Head of caudate nucleus (tissue), 42 donors: Measurements from ENCODE around the gene ZFYVE9.
"Not testable (repeated sequence)": the region's sequence is repeated elsewhere in the genome, so short reads cannot be mapped to it uniquely, and the experiment has no call there.

ENCODE experiments used
- DNase-seq, 42 donors: peaks; one replicate each; pipeline versions ENCODE4 v3.0.0 to v3.0.0-alpha.2; 2020 to 2021; ENCODE audit warnings: mixed read lengths in 7 of 42
- intact Hi-C: fragments of 100-400 bp; cut with DNase I; formaldehyde crosslinking; loops from one replicate; pipeline ENCODE4 v1.15.0; 2022

Gene ZFYVE9

DNA sequence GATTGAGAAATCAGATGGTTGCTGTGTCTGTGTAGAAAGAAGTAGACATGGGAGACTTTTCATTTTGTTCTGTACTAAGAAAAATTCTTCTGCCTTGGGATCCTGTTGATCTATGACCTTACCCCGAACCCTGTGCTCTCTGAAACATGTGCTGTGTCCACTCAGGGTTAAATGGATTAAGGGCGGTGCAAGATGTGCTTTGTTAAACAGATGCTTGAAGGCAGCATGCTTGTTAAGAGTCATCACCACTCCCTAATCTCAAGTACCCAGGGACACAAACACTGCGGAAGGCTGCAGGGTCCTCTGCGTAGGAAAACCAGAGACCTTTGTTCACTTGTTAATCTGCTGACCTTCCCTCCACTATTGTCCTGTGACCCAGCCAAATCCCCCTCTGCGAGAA, 40.4 kb downstream of the ZFYVE9 start:
- intact Hi-C loops, result not testable (repeated sequence)

GRCh38 chr1:52182874-52183400, 41.0 kb downstream of the ZFYVE9 start:
- intact Hi-C loops, result no loop called here
- DNase-seq, result no peak

More for the DNA sequence above, 40.4 kb downstream of the ZFYVE9 start:
- not testable (repeated sequence) for DNase-seq

- intact Hi-C loops, result no loop called here
- DNase-seq, result no peak
Observed at GRCh38 chr1:52186449-52186848, 44.6 kb downstream of the ZFYVE9 start.

- intact Hi-C loops, result no loop called here
- DNase-seq, result no peak
Observed at GRCh38 chr1:52189898-52190480, 48.1 kb downstream of the ZFYVE9 start.

DNA sequence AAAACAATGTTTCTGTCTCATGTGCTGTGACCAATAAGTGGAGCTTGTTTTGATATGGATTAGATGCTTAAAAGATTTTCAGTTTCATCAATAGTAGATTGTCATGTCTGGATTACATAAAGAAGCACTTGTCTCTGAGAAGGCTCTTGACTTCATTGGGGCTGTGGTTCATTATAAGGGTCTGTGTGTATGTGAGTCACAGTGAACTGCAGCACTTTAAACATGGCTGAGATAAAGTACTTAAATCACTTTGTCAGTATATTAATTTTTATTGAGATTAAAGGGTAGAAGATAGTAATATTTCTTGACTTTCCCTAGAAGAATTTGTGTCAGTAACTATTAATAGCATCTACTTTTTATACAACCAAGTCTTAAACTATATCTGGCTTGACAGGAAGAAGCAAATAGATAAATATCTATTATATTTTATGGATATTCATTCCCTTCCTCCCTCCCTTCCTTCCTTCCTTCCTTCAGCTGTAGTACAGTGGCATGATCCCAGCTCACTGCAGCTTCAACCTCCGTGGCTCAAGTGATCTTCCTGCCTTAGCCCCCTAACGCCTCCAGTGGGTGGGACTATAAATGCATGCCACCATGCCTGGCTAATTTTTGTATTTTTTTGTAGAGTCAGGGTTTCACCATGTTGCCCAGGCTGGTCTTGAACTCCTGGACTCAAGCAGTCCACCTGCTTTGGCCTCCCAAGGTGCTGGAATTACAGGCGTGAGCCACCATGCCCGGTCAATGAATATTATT, 48.8 kb downstream of the ZFYVE9 start:
- intact Hi-C loops, result no loop called here
- DNase-seq, result no peak

DNA sequence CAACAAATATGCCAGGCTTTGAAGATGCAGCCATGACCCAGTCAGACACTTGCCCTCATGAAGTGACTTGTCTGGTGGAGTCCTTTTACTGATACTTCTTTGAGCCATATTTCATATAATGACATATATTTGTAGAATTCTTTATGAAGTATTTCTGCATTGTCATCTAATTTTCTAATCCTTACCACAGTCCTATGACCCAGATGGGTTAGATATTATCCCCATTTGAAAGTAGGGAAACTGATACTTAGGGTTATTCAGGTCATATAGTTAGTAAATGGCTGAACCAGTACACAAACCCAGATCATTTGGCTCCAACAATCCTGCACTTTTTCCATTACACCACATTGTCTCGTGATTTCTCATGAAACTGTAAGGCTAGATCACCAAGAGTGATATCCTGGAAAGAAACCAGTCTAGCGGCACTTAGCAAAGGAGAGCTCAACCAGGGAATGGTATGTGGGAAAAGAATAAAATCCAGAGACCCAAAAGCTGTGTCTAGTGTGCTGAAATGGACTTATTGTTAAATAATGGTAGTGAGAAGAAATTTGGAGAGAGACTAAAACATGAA, 49.6 kb downstream of the ZFYVE9 start:
- DNase-seq, result no peak
- intact Hi-C loops, result no loop called here

DNA sequence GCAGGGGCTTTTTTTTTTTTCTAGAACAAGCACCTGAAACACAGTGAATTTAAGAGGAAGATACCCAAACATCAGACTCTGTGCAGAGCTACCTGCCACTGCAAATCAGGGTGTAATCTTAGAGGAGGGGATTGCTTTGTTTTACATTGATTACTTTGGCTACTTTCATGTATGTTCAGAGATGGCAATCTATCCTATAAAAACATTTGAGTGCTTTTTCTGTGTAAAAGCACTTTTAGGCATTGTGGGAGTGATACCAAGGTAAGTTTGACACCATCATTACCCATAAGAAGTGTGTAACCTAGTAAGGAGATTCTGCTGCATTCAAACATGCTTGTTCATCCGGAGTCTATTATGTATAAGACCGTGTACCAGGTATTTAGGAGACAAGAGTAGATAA, 50.1 kb downstream of the ZFYVE9 start:
- DNase-seq, result no peak
- intact Hi-C loops, result no loop called here

DNA sequence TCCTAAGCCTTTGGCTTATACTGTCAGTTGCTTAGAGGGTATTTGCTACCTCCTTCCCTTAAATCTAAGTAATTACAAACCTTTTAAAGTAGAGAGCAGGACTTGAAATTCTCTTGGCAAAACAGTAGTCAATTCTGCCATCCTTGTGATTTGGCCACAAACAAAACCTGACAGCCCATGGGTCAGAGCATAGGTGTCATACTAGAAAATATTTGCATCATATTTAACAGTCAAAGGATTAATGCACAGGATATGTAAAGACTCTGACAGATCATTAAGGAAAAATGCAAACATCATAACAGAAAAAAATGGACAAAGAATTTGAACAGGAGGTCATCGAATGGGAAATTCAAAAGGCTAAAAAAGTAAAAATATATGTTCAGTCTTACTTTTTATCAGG, 50.5 kb downstream of the ZFYVE9 start:
- DNase-seq, result no peak
- intact Hi-C loops, result no loop called here

DNA sequence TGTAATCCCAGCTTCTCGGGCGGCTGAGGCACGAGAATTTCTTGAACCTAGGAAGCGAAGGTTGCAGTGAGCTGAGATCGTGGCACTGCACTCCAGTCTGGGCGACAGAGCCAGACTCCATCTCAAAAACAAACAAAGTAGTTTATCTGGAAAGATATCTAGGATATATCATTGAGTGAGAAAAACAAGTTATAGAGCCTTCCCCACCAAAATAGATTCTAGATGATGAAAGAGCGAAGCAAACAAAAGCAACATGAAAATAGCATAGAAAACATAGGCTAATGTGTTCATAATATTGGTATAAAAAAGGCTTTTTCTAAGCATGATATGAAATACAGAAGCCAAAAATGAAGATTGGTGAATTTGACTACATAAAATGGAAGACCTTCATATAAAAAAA, 52.1 kb downstream of the ZFYVE9 start:
- intact Hi-C loops, result no loop called here
- no peak for DNase-seq

DNA sequence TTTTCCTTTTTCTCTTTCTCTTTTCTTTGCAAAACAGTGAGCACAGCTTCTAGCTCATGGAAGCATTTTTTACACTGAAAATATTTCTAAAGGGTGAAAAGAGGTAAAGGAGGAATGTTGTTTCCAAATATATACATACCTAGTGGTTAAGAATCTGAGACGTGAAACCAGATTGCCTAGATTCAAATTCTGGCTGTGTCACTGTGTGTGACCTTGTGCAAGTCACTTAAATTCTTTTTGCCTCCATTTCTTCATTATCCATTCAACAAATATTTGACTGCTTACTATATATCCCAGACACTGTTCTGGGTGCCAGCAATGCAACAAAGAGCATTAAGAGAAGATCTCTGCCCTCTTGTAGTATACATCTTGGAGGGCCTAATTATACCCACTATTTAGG, 53.3 kb downstream of the ZFYVE9 start:
- intact Hi-C loops, result no loop called here
- DNase-seq, result no peak

DNA sequence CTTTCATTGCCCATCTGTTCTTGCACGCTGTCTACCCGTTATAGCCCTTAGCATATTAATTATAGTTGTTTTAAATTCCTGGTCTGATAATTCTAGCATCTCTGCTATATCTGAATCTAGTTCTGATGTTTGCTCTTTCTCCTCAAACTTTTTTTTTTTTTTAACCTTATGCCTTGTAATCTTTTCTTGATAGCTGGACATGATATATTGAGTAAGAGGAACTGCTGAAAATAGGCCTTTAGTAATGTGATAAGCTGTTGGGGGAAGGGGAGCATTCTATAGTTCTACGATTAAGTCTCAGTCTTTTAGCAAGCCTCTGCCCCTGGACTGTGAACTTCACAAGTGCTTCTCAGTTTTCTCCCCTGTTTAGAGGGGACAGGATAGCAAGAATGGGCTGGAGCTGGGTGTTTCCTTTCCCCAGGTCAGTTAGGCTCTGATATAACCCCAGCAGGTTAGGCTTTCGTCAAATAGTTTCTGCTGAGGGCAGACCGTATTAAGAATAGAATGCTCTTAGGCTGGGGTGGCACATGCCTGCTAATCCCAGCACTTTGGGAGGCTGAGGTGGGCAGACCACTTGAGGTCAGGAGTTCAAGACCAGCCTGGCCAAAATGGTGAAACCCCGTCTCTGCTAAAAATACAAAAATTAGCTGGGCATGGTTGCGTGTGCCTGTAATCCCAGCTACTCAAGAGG, 62.2 kb downstream of the ZFYVE9 start:
- DNase-seq, result no peak
- intact Hi-C loops, result no loop called here

- no peak for DNase-seq
- intact Hi-C loops, result no loop called here
Observed at GRCh38 chr1:52204696-52205095, 62.8 kb downstream of the ZFYVE9 start.

DNA sequence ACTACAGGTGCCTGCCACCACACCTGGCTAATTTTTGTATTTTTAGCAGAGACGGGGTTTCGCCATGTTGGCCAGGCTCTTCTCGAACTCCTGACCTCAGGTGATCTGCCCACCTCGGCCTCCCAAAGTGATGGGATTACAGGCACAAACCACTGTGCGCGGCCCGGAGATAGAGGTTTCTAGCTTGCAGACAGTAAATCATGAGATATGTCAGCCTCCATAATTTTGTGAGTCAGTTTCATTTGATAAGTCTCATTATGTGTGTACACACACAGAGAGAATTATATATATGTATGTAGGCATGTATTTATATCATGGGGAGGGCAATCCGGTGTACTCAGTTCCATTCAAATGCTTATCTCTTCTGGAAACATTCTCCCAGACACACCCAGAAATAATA, 64.8 kb downstream of the ZFYVE9 start:
- DNase-seq, intact Hi-C loops: not testable (repeated sequence)

DNA sequence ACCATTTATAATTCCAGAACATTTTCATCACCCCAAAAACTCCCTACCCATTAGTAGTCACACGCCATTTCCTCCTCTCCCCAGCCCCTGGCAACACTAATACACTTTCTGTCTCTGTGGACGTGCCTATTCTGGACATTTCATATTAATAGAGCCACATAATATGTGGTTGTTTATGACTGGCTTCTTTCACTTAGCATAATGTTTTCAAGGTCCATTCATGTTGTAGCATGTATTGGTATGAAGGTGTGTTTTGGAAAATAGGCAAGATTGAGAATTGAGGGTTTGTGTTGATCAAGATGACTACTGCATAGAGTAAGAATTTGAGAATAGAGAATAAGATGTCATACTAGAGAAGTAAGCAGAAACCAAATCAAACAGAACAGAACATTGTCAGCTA, 67.5 kb downstream of the ZFYVE9 start:
- DNase-seq, result no peak
- intact Hi-C loops, result no loop called here

DNA sequence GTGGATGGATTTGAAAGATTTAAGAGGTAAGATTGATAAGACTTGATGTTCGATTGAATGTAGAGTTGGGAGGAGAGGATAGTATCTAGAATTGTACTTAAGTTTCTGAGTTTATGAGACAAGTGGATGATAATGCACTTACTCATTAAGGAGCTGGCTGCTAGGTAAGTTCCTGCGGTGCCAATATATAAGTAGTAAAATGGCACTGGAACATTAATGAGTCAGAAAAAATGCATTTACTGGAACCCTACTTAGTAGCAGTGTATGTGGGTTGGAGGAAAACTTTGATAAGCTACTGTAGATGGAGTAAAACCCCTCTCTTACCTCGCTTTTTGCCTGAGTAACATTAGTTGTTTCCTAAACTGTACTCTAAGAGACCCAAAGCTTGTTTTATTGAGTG, 68.2 kb downstream of the ZFYVE9 start:
- intact Hi-C loops, result no loop called here
- no peak for DNase-seq

GRCh38 chr1:52216907-52217458, 75.1 kb downstream of the ZFYVE9 start:
- DNase-seq, result no peak
- intact Hi-C loops, result no loop called here

DNA sequence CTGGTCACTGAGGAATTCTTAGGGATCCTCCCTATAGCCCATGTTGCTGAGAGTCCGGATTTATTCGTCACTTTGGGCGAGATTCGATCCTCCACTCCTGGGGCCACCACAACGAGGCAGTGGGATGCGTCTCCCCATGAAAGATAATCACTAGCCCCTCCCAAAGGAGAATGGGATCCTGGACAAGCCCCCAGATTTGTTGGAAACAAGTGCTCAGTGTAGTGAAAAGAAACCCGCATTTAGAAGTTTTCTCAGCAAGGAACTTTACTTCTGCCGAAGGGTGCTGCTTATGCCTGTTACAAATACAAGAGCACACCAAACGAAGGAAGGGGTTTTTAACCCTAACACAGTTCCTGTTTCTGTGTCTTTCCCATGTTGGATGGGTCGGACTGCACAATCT, 83.3 kb downstream of the ZFYVE9 start:
- no peak for DNase-seq

DNA sequence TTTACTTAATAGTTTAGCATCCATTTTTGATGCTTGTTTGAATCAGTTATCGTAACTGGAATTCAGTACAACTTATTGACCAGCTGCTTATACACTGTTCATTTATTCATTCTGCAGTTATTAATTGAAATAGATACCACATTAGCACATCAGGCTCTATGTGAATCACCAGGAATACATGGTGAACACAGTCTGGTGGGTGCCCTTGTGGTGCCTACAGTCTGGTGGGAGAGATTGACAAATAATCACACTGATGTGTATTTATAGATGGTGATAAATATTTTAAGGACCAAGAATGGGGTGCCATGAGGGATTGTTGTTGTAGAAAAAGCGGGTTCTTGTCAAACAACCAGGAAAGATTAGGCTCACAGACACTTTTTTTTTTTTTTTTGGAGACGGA, 87.6 kb downstream of the ZFYVE9 start:
- intact Hi-C loops, result no loop called here
- no peak for DNase-seq

More for the DNA sequence above, 83.3 kb downstream of the ZFYVE9 start:
- intact Hi-C loops, result no loop called here

DNA sequence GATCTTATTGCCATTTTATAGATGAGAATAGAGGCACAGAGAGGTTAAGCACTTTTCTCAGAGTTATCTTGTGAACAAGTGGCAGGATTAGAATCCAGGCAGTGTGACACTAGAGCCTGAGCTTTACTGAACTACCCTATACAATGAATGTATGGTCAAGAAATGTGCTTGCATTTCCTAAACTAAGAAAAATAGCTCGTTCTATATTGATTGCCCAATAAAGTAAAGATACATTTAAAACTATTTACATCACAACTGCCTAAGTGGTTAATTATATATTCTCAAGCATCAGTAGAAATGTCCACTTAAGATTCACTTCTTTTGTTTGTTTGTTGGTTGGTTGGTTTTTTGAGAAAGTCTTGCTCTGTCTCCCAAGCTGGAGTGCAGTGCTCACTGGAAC, 91.6 kb downstream of the ZFYVE9 start:
- intact Hi-C loops, result no loop called here
- DNase-seq, result no peak

DNA sequence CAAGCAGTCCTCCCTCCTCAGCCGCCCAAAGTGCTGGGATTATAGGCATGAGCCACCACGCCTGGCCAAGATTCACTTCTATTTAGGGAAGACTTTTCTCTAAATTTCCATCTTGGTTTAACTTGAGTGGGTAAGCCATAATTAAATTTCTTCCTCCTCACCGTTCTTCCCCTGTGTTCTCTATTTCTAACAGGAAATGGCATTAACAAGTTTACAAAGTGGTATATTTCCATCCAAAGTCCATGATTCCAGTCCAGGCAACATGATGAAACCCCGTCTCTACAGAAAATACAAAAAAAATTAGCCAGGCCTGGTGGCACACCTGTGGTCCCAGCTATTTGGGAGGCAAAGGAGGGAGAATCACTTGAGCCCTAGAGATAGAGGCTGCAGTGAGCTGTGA, 92.1 kb downstream of the ZFYVE9 start:
- intact Hi-C loops, result no loop called here
- DNase-seq, result no peak
